NOMO-1 (cell line): Measurements from ENCODE around the gene VAMP8.
"Not testable (repeated sequence)": the region's sequence is repeated elsewhere in the genome, so short reads cannot be mapped to it uniquely, and the experiment has no call there.

Source experiments
- DNase-seq, 2 experiments: peaks; one replicate each; lab custom pipeline; 2025; ENCODE audit not compliant: unreplicated experiment in 2 of 2; lab: John Stamatoyannopoulos, UW

The VAMP8 gene

GRCh38 chr2:85577386-85578242, at the start of gene VAMP8:
TSS of gene VAMP8 (plus strand) at chr2:85577586. CDS start at chr2:85577647, 61 bp downstream.
- DNase-seq: peak; percentile 52 to 60

- DNase-seq: no peak
Observed at GRCh38 chr2:85527787-85528186, 49.6 kb upstream of the VAMP8 start.

DNA sequence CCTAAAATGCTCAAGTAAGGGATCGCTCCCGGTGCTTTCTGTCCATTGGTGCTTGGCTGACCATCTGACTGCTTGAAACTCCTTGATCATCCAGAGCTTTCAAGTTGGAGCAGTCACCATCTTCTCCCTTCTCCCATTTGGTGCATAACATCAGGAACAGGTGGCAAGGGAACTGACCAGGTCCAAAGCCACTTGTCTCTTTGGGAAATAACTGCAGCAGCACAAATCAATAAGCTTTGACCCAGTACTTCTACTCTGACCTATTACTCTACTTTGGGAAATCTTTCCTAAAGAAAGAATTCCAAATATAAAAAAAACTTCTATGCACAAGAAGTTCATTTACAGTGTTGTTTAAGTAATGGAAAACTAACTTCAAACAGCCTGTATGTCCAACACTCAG, 49.0 kb upstream of the VAMP8 start:
- DNase-seq: no peak

DNA sequence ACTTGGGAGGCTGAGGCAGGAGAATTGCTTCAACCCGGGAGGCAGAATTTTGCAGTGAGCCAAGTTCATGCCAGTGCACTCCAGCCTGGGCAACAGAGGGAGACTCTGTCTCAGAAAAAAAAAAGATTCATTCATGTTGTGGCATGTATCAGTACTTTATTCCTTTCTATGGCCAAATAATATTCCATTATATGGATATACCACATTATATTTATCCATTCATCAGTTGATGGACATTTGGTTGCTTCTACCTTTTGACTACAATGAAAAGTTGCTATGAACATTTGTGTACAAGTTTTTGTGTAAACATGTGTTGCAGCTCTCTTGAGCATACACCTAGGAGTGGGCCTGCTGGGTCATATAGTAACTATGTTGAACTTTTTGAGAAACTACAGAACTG, 47.6 kb upstream of the VAMP8 start:
- no peak for DNase-seq

DNA sequence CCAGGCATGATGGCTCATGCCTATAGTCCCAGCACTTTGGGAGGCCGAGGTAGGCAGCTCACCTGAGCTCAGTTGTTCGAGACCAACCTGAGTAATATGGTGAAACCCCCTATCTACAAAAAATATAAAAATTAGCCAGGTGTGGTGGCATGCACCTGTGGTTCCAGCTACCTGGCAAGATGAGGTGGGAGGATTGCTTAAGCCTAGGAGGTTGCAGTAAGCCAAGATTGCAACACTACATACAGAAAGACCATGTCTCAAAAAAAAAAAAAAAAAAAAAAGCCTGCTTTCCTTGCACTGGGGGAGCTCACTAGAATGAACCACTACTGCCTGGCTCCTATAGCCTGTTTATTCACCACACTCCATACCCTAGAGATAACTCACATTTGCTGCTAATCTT, 45.8 kb upstream of the VAMP8 start:
- DNase-seq: no peak

DNA sequence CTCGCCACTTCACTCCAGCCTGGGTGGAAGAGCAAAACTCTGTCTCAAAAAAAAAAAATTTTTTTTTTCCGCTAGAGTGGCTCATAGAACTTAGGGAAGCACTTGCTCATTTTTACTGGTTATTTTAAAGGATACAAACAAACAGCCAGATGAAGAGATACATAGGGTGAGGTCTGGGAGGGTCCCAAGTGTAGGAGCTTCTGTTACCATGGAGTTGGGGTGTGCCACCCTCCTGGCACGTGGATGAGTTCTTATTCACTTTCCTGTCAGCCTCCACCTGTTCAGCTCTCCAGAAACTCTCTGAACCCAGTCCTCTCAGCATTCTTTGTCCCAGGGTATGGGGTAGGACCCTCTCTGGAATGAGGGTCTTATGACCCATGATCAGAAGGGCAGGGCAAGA, 43.3 kb upstream of the VAMP8 start:
- no peak for DNase-seq

GRCh38 chr2:85534881-85535280, 42.5 kb upstream of the VAMP8 start:
- DNase-seq: peak in 1 of 2 experiments; percentile 80

- DNase-seq: no peak
Observed at GRCh38 chr2:85536479-85536878, 40.9 kb upstream of the VAMP8 start.

- peak; percentile 35 to 47 for DNase-seq
Observed at GRCh38 chr2:85537600-85538506, 39.5 kb upstream of the VAMP8 start.

DNA sequence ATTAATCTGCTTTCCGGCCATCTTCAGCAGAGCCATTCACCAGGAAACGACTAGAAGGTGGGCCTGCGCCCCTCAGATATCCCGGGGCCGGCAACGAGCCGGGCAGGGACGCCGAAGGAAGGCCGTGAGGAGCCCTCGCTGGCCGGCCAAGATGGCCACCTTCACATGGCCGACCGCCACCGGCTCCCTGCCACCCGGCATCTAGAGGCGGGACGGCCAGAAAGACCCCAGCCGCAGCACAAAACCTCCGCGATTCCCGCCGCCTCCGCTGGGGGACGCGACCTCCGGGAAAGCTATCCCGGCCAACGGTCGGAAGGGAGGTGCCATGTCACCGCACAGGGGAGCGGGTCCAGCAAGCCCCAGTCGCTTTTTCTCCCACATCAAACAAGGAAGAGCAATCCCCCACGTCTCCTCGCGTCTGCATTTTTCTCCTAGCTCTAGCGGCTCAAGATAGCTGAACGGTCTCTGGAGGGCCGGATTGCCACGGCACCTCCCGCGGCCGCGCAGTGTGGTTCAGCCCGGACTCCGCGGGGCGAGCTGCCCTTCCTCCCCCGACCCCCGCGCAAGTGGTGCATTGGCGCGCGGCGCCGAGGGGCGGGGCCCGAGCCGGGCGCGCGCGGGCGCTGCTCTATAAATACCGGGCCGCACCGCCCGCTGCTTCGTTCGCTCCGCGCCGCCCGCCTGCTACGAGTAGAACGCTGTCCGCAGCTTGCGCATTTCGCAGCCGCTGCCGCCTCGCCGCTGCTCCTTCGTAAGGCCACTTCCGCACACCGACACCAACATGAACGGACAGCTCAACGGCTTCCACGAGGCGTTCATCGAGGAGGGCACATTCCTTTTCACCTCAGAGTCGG, 38.7 kb upstream of the VAMP8 start, which contains the start of gene MAT2A:
TSS of gene MAT2A (plus strand) at position 662 of the 854 bp plus-strand sequence. CDS start at position 782, 120 bp downstream.
- peak; percentile 89 to 92 for DNase-seq

- peak; percentile 49 to 62 for DNase-seq
Observed at GRCh38 chr2:85539361-85540132, 37.8 kb upstream of the VAMP8 start.

- DNase-seq: peak in 1 of 2 experiments; percentile 34
Observed at GRCh38 chr2:85540133-85540648, 37.2 kb upstream of the VAMP8 start.

GRCh38 chr2:85541262-85541661, 36.1 kb upstream of the VAMP8 start:
- no peak for DNase-seq

DNA sequence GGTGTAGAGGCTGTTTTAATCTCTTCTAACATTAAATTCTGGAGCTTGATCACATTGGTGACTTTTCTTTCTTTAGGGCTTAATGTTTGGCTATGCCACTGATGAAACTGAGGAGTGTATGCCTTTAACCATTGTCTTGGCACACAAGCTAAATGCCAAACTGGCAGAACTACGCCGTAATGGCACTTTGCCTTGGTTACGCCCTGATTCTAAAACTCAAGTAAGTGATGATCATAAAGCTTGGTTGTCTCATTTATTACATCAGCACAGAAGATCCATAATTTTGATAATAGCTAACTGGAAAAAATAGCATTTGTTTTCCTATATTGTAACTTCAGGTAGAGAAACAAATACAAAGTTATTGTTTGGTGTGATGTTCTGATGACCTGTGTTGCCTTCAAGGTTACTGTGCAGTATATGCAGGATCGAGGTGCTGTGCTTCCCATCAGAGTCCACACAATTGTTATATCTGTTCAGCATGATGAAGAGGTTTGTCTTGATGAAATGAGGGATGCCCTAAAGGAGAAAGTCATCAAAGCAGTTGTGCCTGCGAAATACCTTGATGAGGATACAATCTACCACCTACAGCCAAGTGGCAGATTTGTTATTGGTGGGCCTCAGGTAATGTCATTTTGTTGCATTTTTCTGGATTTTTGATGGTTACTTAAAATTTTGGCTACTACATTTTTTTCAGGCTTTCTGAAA, 35.5 kb upstream of the VAMP8 start:
- DNase-seq: no peak

- no peak for DNase-seq
Observed at GRCh38 chr2:85542777-85543176, 34.6 kb upstream of the VAMP8 start.

DNA sequence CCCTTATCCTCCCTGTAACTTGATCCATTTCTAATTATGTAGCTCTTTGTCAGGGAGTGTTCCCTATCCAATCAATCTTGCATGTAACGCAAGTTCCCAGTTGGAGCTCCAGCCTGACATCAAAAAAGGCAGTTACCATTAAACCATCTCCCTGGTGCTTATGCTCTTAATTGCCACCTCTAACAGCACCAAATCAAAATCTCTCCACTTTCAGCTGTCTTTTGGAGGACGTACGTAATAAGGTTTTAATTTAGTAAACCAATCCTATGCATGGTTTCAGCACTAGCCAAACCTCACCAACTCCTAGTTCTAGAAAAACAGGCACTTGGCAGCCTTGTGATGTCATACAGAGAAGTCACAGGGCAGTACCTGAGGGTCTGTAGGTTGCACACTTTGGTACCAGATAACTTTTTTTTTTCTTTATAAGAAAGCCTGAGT, 33.1 kb upstream of the VAMP8 start:
- not testable (repeated sequence) for DNase-seq

GRCh38 chr2:85544915-85545779, 32.2 kb upstream of the VAMP8 start:
- not testable (repeated sequence) for DNase-seq

- no peak for DNase-seq
Observed at GRCh38 chr2:85545780-85546240, 31.6 kb upstream of the VAMP8 start.
